NT2/D1 (cell line): ENCODE results near the gene WBP2NL.

Experiments
- DNase-seq: peaks from one replicate; pipeline ENCODE4 v3.0.0-alpha.2; 2011; ENCODE audit warnings: low read depth, low spot score
- H3K27me3 ChIP-seq: 2 replicates; pipeline ENCODE4 v1.6.0; 2011; ENCODE audit warnings: mild to moderate bottlenecking; ENCODE audit not compliant: insufficient read length, insufficient read depth
- H3K36me3 ChIP-seq: 2 replicates; pipeline ENCODE4 v1.6.1; 2011; ENCODE audit warnings: mild to moderate bottlenecking, low read length, mixed read lengths; ENCODE audit not compliant: insufficient read depth, insufficient read length
- H3K4me1 ChIP-seq: 2 replicates; pipeline ENCODE4 v1.5.1; 2011; ENCODE audit not compliant: insufficient read depth, insufficient read length
- H3K4me3 ChIP-seq: 2 replicates; pipeline ENCODE4 v1.5.1; 2011; ENCODE audit warnings: low read depth; ENCODE audit not compliant: insufficient read length
- H3K9ac ChIP-seq: 2 replicates; pipeline ENCODE4 v1.6.0; 2011; ENCODE audit warnings: low read depth; ENCODE audit not compliant: insufficient read length
- H3K9me3 ChIP-seq: 2 replicates; pipeline ENCODE4 v1.5.1; 2011; ENCODE audit warnings: mild to moderate bottlenecking, low read length; ENCODE audit not compliant: insufficient read depth
- SUZ12 ChIP-seq: IDR thresholded peaks from 2 replicates; pipeline ENCODE4 v1.6.1; 2011; ENCODE audit not compliant: insufficient read length, insufficient read depth; ENCODE audit errors: extremely low read depth
- YY1 ChIP-seq: IDR thresholded peaks from 2 replicates; pipeline ENCODE4 v1.6.1; 2011; ENCODE audit not compliant: insufficient read length, insufficient read depth
- ZNF274 ChIP-seq: IDR thresholded peaks from 2 replicates; pipeline ENCODE4 v1.6.1; 2011; ENCODE audit warnings: mild to moderate bottlenecking, low read depth, low read length

The WBP2NL gene

DNA sequence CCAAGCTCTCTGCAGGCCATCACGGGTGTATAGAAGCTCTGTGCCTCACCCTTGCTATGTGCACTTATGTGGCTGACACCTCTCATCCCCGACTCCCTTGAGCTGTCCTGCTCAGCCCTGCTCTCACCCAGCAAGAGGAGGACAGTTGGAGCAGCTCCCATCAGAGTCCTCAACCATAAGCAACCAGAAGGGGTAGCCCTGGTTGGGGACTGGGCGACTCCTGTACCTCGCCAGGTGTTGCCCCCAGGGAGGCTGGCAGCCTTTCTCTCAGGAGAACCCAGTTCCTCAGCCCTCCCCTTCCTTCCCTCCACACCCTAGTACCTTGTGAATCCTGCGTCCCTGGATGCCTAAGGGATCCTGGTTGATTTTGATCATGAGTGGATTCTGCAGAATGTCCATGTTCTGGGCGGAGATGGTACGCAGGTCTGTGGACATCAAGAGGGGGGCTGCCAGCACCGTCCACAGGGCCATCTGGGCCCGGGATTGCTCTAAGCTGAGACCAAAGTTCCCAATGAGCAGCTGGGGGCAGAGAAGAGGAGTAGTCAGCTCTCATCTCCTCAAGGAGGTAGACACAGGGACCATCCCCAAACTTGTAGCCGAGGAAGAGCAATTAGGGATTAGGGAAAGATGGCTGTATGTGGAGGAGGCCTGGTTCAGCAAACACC is 64.0 kb downstream of the WBP2NL start:
- peaks cover 14% of the 10 kb centered on the region for H3K4me1 ChIP-seq
- no peaks in the 10 kb centered on the region for H3K27me3 ChIP-seq
- TF ChIP-seq YY1 = no peak
- no peak overlapping the region for H3K9ac ChIP-seq
- peaks cover 6% of the 10 kb centered on the region; the same call in 1 of the 2 replicates for H3K9me3 ChIP-seq
- H3K4me3 ChIP-seq = no peak overlapping the region
- H3K36me3 ChIP-seq = peaks cover 54% of the 10 kb centered on the region
- no peak for DNase-seq

DNA sequence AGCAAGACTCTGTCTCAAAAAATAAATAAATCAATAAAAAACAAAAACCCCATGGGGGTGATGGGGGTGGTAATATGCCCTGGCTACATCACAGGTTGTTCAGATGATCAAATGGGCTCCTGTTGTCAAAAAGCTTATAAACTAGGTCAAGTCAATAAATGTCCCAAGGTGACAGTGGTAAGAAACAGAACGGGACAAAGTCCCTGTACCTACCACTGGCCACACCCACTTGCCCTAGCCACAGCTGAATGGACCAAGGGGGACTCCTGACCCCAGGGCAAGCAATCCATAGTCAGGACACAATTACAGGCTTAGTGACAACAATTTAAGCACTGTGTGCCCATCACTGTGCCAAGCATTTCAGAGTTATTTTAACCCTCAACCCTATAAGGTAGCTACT is 66.0 kb downstream of the WBP2NL start:
- peaks cover 50% of the 10 kb centered on the region for H3K36me3 ChIP-seq
- H3K4me3 ChIP-seq = no peak overlapping the region
- H3K4me1 ChIP-seq = peaks cover 14% of the 10 kb centered on the region

DNA sequence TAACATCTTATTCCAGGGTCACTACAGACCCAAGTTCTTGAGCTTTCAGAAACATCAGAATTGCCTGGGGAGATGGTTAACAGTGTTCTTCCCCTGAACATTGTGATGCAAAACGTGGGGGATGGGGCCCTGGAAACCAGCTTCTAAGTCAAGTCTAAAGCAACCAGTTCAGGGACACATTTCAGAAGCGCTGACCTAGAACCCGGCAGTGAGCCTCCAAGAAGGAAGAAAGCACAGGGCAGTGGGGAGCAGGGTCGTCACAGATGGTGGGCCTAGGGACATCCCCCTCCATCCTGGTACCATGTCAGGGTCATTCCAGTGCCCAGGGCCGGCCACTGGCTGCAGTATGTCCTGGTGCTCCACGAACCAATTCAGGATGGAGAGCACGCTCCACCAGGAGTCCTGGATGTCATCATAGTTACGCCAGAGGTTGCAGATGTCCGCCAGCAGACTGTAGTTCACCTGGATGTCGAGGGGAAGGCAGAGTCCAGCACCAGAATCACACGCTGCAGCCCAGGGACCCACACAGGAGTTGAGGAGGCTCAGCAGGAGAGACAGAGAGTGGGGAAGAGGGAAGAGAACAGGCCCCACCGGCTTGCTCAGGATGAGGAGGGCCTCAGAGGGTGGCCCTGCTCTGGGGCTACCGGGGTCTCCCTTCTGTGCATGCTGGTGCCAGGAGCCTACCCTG is 67.0 kb downstream of the WBP2NL start:
- Histone ChIP-seq H3K9ac (peak overlapping the region; percentile 61), H3K27me3 (no peaks in the 10 kb centered on the region), H3K4me1 (peaks cover 14% of the 10 kb centered on the region), H3K4me3 (no peak overlapping the region), H3K9me3 (no peaks in the 10 kb centered on the region), H3K36me3 (peaks cover 41% of the 10 kb centered on the region)
- no peak for TF ChIP-seq SUZ12
- no peak for TF ChIP-seq YY1
- TF ChIP-seq ZNF274 = no peak
- DNase-seq = peak; percentile 78

More for the DNA sequence above, 66.0 kb downstream of the WBP2NL start:
- no peak for DNase-seq
- TF ChIP-seq ZNF274 (no peak), SUZ12 (no peak), YY1 (no peak)
- H3K9me3 ChIP-seq = no peaks in the 10 kb centered on the region
- no peak overlapping the region for H3K9ac ChIP-seq
- H3K27me3 ChIP-seq = no peaks in the 10 kb centered on the region

DNA sequence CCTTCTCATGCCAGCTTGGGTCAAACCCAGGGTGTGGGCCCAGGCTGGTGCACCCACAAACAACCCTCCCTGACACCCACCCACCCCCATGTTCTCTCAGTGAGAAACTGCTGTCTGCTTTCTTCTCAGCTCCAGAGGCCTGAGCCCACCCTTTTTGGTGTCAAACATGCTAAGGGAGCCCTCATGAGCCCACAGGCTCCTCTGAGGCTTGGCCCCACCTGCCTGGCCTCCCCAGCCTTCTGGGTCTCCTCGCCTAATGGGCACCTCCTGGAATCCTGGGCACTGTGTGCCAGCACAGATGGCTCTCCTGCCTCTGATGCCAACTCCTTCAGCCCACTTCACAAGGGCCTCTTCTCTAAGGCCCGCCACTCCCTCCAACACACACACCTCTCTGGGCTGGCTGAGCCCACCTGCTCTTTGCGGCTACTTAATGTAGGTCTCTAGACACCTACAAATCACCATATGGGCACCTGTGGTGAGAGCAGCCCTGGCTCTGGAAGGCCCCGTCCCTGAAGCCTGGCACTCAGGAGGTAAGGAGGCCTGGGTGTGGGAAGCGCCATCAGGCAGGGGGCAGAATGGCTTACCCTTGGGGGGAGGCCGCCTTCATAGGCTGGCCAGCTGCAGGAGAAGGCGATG is 67.7 kb downstream of the WBP2NL start:
- Histone ChIP-seq H3K9ac (no peak overlapping the region), H3K27me3 (no peaks in the 10 kb centered on the region), H3K4me3 (no peak overlapping the region), H3K9me3 (no peaks in the 10 kb centered on the region), H3K36me3 (peaks cover 35% of the 10 kb centered on the region), H3K4me1 (peaks cover 15% of the 10 kb centered on the region)
- no peak for DNase-seq
- TF ChIP-seq ZNF274 = no peak
- TF ChIP-seq SUZ12 = no peak
- TF ChIP-seq YY1 = no peak

DNA sequence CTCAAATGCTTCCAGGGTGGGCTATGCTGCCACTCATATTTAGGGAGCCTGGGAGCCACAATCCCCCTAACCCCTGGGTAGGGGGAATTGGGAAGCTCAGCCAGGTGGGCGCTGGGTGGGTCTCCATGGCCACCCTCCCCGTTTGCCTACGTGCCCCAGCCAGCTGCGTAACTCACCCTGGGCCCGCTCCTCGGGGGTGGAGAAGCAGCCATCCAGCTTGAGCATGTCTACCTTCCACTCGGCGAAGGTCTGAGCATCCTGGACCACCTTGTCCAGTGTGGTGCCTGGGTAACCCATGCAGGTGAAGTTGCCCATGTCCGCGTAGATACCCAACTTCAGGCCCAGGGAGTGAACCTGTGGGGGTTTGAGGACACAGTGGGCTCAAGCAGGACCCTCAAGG is 68.3 kb downstream of the WBP2NL start:
- H3K36me3 ChIP-seq = peaks cover 31% of the 10 kb centered on the region
- no peaks in the 10 kb centered on the region for H3K9me3 ChIP-seq
- no peak for DNase-seq
- no peaks in the 10 kb centered on the region for H3K27me3 ChIP-seq
- no peak overlapping the region for H3K9ac ChIP-seq
- H3K4me1 ChIP-seq = peaks cover 15% of the 10 kb centered on the region
- no peak overlapping the region for H3K4me3 ChIP-seq
- TF ChIP-seq YY1 (no peak), ZNF274 (no peak), SUZ12 (no peak)

DNA sequence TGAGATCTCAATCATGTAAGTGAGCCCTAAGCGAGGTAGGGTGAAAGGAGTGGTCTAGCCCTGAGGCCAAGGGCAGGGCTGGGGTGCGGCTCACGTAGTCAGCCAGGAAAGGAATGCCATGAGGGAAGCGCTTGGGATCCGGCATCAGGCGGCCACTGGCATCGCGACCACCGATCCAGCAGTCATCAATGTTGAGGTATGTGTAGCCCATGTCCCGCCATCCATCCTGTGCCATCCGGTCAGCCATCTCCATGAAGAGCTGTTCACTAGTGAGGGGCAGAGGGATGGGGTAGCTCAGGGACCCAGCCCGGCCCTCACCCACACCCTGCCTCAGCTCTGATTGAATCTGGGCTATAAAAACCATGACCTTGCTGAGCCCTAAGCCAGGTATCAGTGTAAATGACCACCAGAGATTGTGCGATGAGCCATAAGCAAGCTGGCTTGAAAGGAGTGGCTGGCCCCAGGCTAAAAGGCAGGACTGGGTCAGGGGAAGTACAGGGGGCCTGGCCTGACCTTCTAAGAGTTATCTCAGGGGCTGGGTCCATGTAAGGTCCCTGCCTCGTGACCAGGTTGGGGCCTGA is 69.2 kb downstream of the WBP2NL start:
- H3K9me3 ChIP-seq = no peaks in the 10 kb centered on the region
- peaks cover 15% of the 10 kb centered on the region for H3K4me1 ChIP-seq
- H3K36me3 ChIP-seq = peaks cover 31% of the 10 kb centered on the region
- no peaks in the 10 kb centered on the region for H3K27me3 ChIP-seq
- H3K4me3 ChIP-seq = no peak overlapping the region
- no peak overlapping the region for H3K9ac ChIP-seq
- no peak for DNase-seq
- no peak for TF ChIP-seq YY1
- TF ChIP-seq SUZ12 = no peak

DNA sequence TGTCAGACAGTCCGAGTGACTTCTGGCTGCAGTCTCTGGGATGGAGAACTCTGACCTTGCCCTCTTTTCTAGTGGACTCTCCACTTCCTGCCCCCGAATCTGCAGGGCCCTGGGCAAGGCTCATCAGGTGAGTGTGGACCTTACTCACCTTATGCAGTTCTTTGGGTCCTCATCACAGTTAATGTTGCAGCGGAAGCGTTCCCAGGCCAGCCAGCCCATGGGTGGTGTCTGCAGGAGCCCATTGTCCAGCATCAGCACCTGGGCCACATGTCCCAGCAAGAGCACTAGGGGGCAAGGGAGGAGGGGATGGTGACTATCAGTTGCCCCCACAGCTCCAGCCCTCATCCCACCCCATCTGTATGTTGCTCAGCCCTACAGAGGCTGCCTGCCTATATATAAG is 69.7 kb downstream of the WBP2NL start:
- Histone ChIP-seq H3K9me3 (no peaks in the 10 kb centered on the region), H3K36me3 (peaks cover 31% of the 10 kb centered on the region), H3K4me1 (peaks cover 15% of the 10 kb centered on the region), H3K9ac (no peak overlapping the region), H3K27me3 (peaks cover under 1% of the 10 kb centered on the region), H3K4me3 (no peak overlapping the region)
- DNase-seq = no peak
- TF ChIP-seq ZNF274 (no peak), YY1 (no peak), SUZ12 (no peak)
